Measurements from ENCODE around the gene STMN3.

STMN3 gene

DNA sequence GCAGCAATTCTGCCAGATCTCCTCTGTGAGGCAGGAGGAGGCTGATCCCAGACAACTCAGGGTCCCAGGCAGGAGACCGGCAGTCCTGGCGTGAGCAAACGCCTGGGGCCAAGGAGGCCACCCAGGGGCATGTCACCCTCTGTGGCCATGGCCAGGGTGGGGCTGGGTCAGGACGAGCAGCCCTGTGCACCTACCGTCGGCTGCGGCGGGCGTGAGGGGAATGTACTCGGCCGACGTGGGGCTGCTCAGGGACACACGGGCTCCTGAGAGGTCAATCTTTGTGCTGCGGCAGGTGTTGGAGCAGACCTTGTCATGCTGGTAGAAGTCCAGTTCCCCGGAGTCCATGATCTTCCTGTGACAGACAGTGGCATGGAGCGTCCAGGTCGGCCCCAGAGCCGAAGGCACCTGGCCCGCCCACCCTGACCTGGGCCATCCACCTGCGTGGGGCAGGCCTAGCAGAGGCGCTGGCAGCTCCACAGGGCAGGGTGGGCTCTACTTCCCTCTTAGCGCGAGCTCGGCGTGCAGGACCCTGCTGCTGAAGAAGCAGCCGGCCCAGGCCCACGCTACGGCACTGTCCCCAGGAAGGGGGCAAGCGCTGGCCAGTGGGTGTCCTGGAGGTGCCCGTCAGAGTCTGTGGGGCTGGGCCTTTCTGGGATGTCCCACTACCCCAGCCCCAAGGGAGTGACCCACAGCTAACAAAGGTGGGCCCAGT is 57.7 kb downstream of the STMN3 start:
- no peak for DNase-seq (ENCODE audit: low read depth)
- TF ChIP-seq, protein P1, sequence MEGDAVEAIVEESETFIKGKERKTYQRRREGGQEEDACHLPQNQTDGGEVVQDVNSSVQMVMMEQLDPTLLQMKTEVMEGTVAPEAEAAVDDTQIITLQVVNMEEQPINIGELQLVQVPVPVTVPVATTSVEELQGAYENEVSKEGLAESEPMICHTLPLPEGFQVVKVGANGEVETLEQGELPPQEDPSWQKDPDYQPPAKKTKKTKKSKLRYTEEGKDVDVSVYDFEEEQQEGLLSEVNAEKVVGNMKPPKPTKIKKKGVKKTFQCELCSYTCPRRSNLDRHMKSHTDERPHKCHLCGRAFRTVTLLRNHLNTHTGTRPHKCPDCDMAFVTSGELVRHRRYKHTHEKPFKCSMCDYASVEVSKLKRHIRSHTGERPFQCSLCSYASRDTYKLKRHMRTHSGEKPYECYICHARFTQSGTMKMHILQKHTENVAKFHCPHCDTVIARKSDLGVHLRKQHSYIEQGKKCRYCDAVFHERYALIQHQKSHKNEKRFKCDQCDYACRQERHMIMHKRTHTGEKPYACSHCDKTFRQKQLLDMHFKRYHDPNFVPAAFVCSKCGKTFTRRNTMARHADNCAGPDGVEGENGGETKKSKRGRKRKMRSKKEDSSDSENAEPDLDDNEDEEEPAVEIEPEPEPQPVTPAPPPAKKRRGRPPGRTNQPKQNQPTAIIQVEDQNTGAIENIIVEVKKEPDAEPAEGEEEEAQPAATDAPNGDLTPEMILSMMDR (conservative IDR thresholded peaks at IDR 0.05; ENCODE audit: low read depth, low read length): no peak
- H3K4me3 ChIP-seq (ENCODE audit: low read depth, low read length): no peak overlapping the region

DNA sequence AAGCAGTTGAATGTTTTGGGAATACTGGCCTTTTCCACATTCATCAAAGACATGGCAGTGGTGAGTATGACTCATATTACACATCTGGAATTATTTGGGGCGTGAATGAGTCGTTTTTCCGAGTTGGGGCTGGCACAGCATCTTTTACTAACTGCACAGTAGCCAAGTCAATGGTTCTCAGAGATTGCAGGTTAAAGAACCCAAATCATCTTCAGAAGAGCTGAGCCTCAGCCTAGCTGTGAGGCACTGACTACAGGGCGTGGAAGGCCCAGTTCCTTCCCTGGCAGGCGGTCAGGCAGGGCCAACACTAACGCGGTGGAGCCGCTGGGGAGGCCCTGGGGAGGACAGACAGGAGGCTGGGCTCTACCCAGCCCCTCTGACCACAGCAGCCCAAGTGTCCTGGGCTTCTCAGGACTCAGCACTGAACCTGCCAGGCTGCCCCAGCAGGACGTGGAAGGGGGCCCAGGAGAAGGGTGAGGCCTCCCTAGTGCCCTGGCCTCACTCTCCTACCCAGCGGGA is 59.1 kb downstream of the STMN3 start:
- DNase-seq (ENCODE audit: low read depth): peak; percentile 53
- H3K4me3 ChIP-seq (ENCODE audit: low read depth, low read length): no peak overlapping the region
- TF ChIP-seq, protein P1 (conservative IDR thresholded peaks at IDR 0.05; ENCODE audit: low read depth, low read length): no peak

DNA sequence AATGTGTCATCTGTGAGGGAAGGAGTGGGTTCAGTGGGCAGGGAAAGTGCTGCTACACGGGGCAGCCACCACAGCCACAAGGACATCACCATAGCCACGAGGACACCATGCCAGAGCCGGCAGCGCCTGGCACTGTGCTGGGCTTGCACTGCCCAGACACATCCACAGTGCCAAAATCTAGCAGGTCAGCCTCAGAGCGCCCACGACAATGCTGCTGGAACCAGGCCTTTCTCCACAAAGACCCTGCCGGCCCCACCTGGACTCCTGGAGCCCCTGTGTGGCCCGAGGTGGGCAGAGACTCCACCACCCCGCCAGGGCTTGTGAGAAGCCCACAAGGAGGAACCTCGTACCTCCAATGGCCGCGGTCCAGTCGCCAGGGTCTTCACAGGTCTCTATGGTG is 60.6 kb downstream of the STMN3 start:
- TF ChIP-seq, protein P1 (conservative IDR thresholded peaks at IDR 0.05; ENCODE audit: low read depth, low read length): no peak
- H3K4me3 ChIP-seq (ENCODE audit: low read depth, low read length): no peak overlapping the region
- DNase-seq (ENCODE audit: low read depth): no peak

DNA sequence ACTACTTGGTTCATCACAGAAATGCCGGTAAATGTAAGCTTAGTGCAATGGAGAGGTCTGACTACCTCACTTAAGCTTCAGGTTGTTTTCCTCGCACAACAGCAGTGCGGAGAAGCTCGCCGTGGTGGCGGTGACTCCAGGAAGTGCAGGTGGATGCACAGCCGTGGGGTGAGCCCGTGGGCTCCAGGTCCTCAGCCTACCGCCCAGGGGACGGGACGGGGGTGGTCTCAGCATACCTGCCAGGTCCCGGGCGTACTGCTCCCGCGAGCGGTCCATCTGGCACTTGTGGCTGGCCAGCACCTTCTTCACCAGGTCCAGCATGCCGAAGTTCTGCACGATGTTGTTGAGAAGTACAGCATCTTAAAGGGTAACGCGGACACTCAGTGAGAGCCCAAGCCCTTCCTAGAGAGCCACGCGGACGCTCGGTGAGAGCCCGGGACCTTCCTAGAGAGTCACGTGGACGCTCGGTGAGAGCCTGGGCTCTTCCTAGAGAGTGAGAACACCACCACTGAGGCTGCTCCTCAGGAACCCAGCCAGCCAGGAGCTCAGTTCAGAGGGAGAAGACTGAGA is 61.4 kb downstream of the STMN3 start:
- no peak for DNase-seq (ENCODE audit: low read depth)
- TF ChIP-seq, protein P1 (conservative IDR thresholded peaks at IDR 0.05; ENCODE audit: low read depth, low read length): no peak

DNA sequence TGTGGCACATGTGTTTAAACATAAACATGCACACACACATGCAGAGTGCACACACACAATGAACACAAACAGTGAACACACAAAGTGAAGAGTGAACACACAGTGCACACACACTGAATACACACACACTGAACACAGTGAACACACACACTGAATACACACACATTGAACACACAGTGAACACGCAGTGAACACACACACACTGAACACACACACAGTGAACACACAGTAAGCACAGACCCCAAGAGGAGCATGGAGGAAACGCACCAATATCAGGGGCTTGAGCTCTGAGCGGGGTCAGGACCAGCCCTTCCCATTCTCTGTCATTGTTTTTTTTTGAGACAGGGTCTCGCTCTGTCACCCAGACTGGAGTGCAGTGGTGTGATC is 62.1 kb downstream of the STMN3 start:
- no peak overlapping the region for H3K4me3 ChIP-seq (ENCODE audit: low read depth, low read length)
- no peak for DNase-seq (ENCODE audit: low read depth)
- TF ChIP-seq, protein P1 (conservative IDR thresholded peaks at IDR 0.05; ENCODE audit: low read depth, low read length): no peak

More for the DNA sequence above, 61.4 kb downstream of the STMN3 start:
- no peak overlapping the region for H3K4me3 ChIP-seq (ENCODE audit: low read depth, low read length)

DNA sequence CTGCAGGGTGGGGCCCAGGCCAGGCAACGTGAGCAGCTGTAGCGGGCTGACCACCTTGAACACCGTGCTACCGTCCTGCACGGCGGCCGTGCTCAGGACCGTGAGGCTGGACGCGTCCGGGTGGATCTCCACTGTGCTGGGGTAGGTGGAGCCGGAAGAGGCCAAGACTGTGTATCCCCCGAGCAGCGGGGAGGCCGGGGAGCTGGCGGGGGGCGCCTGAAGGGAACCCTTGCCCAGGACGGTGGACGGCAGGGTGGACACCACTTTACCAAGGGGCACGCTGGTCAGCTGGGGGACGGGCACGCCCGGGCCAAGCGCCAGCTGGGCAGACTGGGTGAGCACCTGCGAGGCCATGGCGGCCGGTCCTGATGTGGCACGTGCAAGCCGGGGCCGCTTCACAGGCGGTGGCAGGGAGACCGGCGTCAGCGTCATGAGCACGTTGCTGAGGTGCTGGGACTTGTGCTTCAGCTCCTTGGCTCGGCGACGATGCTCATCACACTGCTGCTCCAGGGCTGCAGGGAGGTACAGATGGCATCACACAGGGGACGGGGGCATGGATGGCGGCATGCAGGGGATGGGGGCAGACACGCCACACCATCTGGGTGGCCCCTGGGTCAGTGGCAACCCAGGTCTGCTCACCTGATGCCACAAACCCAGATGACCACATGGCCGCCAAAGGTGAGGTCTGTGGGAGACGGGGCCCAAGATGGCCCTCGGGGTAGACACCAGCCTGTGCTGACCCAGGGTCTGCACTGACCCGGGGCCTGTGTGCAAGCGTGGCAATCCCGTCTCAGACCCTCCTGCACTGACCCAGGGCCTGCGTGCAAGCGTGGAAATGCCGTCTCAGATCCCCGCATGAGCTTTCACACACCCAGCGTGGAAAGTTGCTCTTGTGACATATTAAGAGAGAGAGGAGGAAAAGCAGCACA is 62.7 kb downstream of the STMN3 start:
- H3K4me3 ChIP-seq (ENCODE audit: low read depth, low read length): no peak overlapping the region
- TF ChIP-seq, protein P1 (conservative IDR thresholded peaks at IDR 0.05; ENCODE audit: low read depth, low read length): no peak
- no peak for DNase-seq (ENCODE audit: low read depth)
